GM21515 (cell line): ENCODE data around the gene IRAK4.
A peak's percentile ranks its signal among the peaks of the same experiment; 100 is the strongest.
"Not testable (repeated sequence)": the region's sequence is repeated elsewhere in the genome, so short reads cannot be mapped to it uniquely, and the experiment has no call there.

Experiments
- ATAC-seq: cut with Tn5 transposase; IDR thresholded peaks from one replicate; pipeline ENCODE4 v1.9.1; 2021; ENCODE audit not compliant: unreplicated experiment

IRAK4 gene

DNA sequence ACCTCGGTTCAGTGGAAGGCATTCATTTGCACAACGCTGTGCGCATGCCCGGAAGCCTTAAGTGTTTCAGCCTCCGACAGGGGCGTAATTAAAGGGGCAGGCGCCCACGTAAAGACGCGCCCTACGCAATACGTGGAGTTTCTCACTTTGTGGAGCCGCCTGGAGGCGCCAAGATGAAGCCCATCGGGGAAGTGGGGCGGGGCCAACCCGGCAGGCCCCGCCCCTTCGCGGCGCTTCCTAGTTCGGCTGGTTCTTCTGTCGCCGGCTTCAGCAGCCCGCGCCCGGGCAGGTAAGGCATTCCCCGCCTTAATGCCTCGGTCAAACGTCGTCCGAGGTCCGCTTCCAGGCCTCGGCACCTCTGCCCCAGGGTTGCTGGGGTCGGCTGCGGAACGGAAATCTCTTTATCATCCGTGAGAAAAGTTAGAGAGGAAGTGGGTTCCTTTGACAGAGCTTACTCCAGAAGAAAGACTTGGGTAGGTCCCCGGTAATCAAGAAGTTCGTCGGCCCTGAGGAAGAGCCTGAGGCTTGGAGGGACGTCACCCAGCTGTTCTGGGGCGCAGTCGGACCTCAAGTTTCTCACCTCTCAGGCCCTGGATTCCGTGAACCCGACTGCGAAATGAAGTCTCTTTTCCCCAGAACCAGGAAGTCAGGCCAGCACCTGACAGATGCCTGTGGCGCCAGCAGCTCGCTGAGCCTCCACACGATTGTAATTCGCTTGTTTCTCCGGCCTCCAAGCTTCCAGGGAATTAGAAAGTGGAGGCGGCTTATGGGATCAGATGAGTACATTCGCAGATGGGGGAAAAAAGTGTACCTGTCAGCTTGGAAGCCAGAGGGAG, at the start of gene IRAK4, which contains the start of gene PUS7L:
Gene IRAK4 (plus strand): TSS at position 224 of the 836 bp plus-strand sequence. CDS start 9,161 bp downstream, outside the sequence.
Gene PUS7L (minus strand): TSS at position 63 of the 836 bp plus-strand sequence. CDS start 3,545 bp downstream, outside the sequence.
- ATAC-seq: peak; percentile 94

GRCh38 chr12:43711348-43711747, 47.4 kb upstream of the IRAK4 start:
- ATAC-seq: no peak

- no peak for ATAC-seq
Observed at GRCh38 chr12:43722621-43723020, 36.1 kb upstream of the IRAK4 start.

DNA sequence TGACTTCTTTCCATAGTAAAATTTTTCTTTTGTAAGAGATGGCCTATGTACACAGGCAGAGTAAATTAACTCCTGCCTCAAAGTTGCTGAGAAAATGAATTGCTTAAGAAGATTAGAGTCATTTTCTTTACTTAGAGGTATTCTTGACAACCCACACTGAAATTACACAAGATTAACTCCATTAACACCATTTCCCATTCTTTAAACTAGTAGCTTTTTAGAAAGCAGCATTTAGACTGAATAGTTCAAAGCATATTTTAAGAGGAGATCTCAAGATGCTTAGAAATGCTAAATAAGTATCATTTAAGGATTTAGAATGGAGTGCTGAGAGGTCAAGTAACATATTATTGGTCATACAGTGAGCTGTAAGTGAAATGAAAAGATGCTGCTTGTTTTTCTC, 35.6 kb upstream of the IRAK4 start:
- ATAC-seq: no peak

GRCh38 chr12:43728117-43728516, 30.6 kb upstream of the IRAK4 start:
- ATAC-seq: no peak

- ATAC-seq: no peak
Observed at GRCh38 chr12:43728698-43729097, 30.1 kb upstream of the IRAK4 start.

GRCh38 chr12:43730283-43730682, 28.5 kb upstream of the IRAK4 start:
- no peak for ATAC-seq

GRCh38 chr12:43733687-43734086, 25.1 kb upstream of the IRAK4 start:
- ATAC-seq: no peak

GRCh38 chr12:43736927-43737440, 21.8 kb upstream of the IRAK4 start:
- ATAC-seq: no peak

DNA sequence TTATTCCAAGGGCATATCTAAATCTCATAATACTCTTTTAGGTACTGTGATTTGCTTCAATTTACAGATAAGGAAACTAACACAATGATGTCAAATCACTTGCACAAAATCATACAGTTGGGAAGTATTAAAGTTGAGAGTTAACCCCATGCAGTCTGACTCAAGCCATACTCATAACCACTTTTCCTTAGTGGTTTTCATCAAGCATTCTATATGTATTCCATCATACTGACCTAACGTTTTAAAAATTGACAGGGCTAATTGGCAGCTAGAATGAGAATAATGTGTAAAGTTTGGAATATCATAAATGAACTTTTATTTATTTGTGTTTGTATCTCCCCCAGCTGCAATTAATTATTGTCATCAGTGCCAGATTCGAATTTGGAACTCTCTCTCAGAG, 21.1 kb upstream of the IRAK4 start:
- no peak for ATAC-seq

DNA sequence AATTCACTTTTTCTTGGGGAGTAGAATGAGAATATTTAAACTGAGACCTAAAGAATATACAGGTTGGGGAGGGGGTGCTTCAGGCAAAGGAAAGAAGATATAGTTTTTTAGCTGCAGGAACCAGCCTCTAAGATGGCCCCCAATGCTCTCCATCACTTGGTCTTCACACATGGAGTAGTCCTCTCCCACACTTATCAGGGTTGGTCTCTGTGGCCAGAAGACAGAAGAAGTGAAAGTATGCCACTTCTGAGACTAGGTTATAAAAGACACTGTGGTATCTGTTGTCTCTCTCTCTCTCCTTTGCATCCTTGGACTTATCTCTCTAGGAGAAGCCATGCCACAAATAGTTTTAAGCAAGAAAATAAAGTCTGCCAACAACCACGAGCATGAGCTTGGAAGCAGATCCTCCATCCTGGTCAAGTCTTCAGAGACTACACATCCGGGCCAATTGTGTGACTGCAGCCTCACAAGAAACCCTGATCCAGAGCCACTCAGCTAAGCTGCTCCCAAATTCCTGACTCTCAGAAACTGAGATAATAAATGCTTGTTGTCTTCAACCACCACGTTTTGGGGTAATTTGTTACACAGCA, 18.1 kb upstream of the IRAK4 start:
- ATAC-seq: no peak

- no peak for ATAC-seq
Observed at GRCh38 chr12:43742106-43742505, 16.6 kb upstream of the IRAK4 start.

DNA sequence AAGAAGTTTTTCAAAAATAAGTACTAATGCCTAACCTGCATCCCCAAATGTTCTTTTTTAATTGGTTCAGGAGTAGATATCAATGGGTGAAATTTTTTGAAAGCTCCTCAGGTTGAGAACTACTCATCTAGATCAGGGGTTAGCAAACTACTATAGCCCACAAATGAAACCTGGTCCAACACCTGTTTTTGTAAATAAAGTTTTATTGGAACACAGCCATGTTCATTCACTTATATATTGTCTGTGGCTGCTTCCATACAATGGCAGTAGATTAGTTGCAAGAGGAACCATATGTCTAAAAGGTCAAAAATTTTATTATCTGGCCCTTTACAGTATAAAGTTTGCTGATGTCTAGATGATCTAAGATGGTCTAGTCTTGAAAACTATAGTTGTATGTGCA, 13.9 kb upstream of the IRAK4 start:
- ATAC-seq: no peak

DNA sequence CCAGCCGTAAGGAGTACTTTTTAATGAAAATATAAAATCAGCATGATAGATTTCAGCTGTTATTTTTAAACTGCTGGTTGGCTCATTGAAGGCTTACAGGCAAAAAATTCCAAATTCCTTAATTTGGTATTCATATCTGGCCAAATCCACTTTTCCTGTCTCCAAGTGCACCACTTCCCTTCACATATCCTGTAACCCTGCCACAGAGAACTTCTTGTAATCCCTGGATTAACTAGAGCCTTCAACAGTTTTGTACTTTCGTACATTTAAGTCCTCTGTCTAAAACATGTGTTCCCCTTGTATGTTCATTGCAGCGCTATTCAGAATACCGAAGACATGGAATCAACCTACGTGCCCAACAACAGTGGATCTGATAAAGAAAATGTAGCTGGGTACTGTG, 9.7 kb upstream of the IRAK4 start:
- no peak for ATAC-seq

DNA sequence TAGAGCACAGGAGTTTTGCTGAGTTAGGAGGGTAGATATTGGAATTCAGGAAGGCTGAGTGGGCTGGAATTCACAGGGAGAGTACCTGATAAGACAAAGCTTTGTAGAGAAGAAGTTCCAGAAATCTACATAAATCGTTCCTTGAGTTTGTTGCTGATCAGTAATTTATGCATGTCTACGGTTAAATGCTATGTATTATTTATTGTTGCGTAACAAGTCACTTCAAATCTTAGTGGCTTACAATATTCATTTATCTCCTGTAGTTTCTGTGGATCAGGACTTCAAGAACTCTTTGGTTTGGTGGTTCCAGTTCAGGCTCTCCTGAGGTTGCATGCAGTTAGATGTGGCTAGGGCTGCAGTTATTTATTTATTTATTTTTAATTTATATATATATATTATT, 7.9 kb upstream of the IRAK4 start:
- ATAC-seq: no peak

- not testable (repeated sequence) for ATAC-seq
Observed at GRCh38 chr12:43751360-43751759, 7.4 kb upstream of the IRAK4 start.

DNA sequence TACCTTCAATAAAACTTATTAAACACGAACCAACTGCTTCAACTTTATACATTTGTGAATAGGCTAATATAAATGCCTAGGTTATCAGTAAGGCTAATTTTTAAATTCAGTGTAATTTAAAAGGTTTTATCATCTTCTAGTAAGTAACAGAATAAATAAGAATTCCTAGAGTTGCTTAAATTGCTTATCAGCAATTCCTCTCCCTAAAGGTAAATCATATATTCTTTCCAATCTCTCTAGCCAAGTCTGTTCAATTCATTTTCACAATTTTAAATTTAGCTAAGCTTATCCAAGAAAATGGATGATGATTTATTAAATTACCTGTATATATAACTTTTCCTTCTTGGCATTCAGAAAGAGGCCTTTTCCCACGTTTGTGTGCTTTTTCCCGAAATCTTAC, 4.7 kb upstream of the IRAK4 start:
- no peak for ATAC-seq

DNA sequence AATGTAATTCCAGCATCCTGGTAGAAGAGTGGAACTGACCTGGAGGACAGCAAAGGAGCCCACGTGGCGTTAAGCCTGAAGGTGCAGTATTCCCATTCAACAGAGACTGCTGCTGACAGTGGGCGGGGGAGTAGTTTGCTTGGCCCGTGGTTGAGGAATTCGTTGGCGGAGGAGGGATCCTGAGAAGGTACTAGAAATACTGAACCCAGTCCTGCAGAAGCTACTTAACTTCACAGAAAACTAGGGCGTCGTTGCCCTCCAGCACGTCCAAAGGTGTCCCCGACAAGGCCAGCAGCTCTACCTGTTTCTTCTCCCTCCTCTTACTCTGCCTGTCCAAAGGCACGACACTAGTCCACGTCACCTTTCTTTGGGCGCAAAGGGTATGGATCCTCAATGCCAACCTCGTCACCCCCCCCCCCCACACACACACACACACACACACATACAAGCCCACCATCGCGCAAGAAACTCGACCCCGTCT, 464 bp upstream of the IRAK4 start:
- peak; percentile 6 for ATAC-seq

GRCh38 chr12:43760396-43760795, 1.6 kb downstream of the IRAK4 start:
- ATAC-seq: no peak

- no peak for ATAC-seq
Observed at GRCh38 chr12:43761500-43761899, 2.7 kb downstream of the IRAK4 start.

DNA sequence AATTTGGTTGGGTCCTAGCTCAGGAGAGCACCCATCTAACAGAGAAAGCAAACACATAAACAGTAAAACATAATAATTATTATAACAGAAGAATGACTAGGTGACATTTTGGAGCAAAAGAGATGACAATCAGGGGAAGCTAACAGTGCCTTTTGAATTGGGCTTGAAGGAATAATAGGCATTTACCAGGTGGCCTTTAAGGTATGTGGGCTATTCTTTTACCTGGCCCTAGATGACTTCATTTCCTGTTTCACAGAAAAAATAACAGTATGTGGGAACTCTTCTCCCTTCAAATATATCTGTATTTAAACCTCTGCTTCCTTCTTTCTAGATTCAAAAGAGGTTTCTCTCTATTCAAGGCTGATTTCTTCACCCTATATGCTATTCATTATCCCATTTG, 3.8 kb downstream of the IRAK4 start:
- no peak for ATAC-seq

GRCh38 chr12:43763769-43764168, 5.0 kb downstream of the IRAK4 start:
- no peak for ATAC-seq
